ENCODE data around the gene NDOR1. TPM values are rescaled to one million over a fixed set of nuclear protein-coding genes. Genes with fewer than 3 reads are reported as not detected.

The NDOR1 gene
- total and polyA plus RNA-seq, 7 donors: 1.5 to 6.3 (median 4.3) TPM

- peaks cover 3 to 17% of the 10 kb centered on the region in 2 donors for H3K36me3 ChIP-seq (ENCODE audit: insufficient read depth in 1 of 2, low read depth in 1 of 2)
- ATAC-seq (no peak), DNase-seq (no peak)
- no peaks in the 10 kb centered on the region for H3K9me3 ChIP-seq
- no peak overlapping the region for H3K4me3 ChIP-seq
- intact Hi-C loops (cut with DNase I): no loop called here
- TF ChIP-seq, protein P1, sequence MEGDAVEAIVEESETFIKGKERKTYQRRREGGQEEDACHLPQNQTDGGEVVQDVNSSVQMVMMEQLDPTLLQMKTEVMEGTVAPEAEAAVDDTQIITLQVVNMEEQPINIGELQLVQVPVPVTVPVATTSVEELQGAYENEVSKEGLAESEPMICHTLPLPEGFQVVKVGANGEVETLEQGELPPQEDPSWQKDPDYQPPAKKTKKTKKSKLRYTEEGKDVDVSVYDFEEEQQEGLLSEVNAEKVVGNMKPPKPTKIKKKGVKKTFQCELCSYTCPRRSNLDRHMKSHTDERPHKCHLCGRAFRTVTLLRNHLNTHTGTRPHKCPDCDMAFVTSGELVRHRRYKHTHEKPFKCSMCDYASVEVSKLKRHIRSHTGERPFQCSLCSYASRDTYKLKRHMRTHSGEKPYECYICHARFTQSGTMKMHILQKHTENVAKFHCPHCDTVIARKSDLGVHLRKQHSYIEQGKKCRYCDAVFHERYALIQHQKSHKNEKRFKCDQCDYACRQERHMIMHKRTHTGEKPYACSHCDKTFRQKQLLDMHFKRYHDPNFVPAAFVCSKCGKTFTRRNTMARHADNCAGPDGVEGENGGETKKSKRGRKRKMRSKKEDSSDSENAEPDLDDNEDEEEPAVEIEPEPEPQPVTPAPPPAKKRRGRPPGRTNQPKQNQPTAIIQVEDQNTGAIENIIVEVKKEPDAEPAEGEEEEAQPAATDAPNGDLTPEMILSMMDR (IDR thresholded peaks at IDR 0.05): no peak
- WGBS, 3 donors: 82 to 85% (median 84%) methylated on average over 17 to 21 of the region's 21 CpGs
- H3K27ac ChIP-seq: no peak overlapping the region
- H3K4me1 ChIP-seq: peaks cover 38% of the 10 kb centered on the region
- H3K27me3 ChIP-seq (ENCODE audit: insufficient read depth in 3 of 3, low read length in 2 of 3): no peaks in the 10 kb centered on the region
Observed at GRCh38 chr9:137195525-137196220, 9.8 kb upstream of the NDOR1 start.

GRCh38 chr9:137198051-137198901, 7.2 kb upstream of the NDOR1 start:
- DNase-seq (no peak), ATAC-seq (no peak)
- Histone ChIP-seq H3K27me3 (ENCODE audit: insufficient read depth in 3 of 3, low read length in 2 of 3) (no peaks in the 10 kb centered on the region), H3K27ac (no peak overlapping the region), H3K9me3 (no peaks in the 10 kb centered on the region), H3K4me3 (peak overlapping the region; percentile 90), H3K4me1 (peaks cover 56% of the 10 kb centered on the region), H3K36me3 (ENCODE audit: insufficient read depth in 1 of 2, low read depth in 1 of 2) (no peaks in the 10 kb centered on the region)
- intact Hi-C loops (cut with DNase I): no loop called here
- WGBS, 3 donors: 63 to 66% (median 65%) methylated on average over 19 of the region's 19 CpGs
- TF ChIP-seq, protein P1 (IDR thresholded peaks at IDR 0.05): no peak

GRCh38 chr9:137198902-137199283, 6.6 kb upstream of the NDOR1 start:
- intact Hi-C loops (cut with DNase I): no loop called here
- Histone ChIP-seq H3K27me3 (ENCODE audit: insufficient read depth in 3 of 3, low read length in 2 of 3) (no peaks in the 10 kb centered on the region), H3K4me3 (peak overlapping the region; percentile 90), H3K27ac (no peak overlapping the region), H3K36me3 (ENCODE audit: insufficient read depth in 1 of 2, low read depth in 1 of 2) (no peaks in the 10 kb centered on the region), H3K4me1 (peaks cover 62% of the 10 kb centered on the region), H3K9me3 (no peaks in the 10 kb centered on the region)
- DNase-seq (no peak), ATAC-seq (no peak)
- WGBS, 3 donors: 70 to 77% (median 71%) methylated on average over 11 of the region's 11 CpGs
- TF ChIP-seq, protein P1 (IDR thresholded peaks at IDR 0.05): no peak

DNA sequence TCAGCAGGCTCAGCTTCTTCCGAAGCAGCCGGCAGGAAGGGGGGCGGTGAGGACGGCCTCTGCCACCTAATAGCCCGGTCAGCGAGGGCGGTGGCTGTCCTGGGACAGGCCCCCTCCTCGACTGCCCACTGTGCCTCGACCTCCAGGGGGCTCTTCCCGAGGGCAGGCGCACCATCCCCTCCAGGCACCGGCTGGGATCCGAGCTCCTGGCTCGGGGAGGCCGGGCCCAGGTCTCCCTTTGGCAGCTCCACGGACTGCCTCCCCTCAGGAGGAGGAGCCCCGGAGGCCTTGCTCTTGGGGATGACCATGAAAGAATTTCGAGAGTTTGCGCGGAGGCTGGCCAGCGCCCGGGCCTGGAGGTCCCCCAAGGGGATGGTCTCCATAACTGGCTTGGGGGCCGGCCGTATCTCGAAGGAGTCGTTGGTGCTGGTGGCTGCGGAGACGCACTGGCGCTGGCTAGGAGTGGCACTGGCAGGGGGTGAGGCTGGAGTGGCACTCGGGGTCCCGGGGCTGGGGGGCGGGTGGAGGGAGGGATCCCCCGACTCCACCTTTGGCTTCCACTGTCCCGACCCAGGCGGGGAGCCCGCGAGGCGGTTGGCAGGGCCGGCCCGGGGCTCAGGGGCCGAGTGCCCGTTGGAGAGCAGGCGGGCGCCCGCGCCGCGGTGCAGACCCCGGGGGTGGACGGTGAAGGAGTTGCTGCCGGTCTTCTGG, 5.9 kb upstream of the NDOR1 start:
- DNase-seq (no peak), ATAC-seq (no peak)
- H3K4me1 ChIP-seq: peaks cover 62% of the 10 kb centered on the region
- peak overlapping the region; percentile 90 for H3K4me3 ChIP-seq
- no peaks in the 10 kb centered on the region for H3K36me3 ChIP-seq (ENCODE audit: insufficient read depth in 1 of 2, low read depth in 1 of 2)
- H3K9me3 ChIP-seq: no peaks in the 10 kb centered on the region
- intact Hi-C loops (cut with DNase I): no loop called here
- TF ChIP-seq, protein P1 (IDR thresholded peaks at IDR 0.05): no peak
- H3K27ac ChIP-seq: peak overlapping the region; percentile 23
- H3K27me3 ChIP-seq (ENCODE audit: insufficient read depth in 3 of 3, low read length in 2 of 3): no peaks in the 10 kb centered on the region
- WGBS, 3 donors: 13 to 19% (median 13%) methylated on average over 37 to 51 of the region's 51 CpGs
